ENCODE results near the gene CEP350. TPM values are rescaled to one million over a fixed set of nuclear protein-coding genes. Genes with fewer than 3 reads are reported as not detected.

Gene CEP350
- polyA plus RNA-seq, 1 experiment: 5.4 TPM

- no peak overlapping the region for H3K4me3 ChIP-seq (ENCODE audit: low read depth, low read length)
- DNase-seq (ENCODE audit: low read depth): no peak
- no peaks in the 10 kb centered on the region for H3K27me3 ChIP-seq (ENCODE audit: control insufficient read depth, insufficient read depth, low read length)
- TF ChIP-seq CTCF (IDR thresholded peaks at IDR 0.05; ENCODE audit: insufficient read depth, low read depth, low read length): no peak
- CTCF ChIA-PET: interaction anchor here (0.6 kb wide), 2 partner anchors 17 to 86 kb away, joined by 3 to 4 read pairs; no protein-coding TSS in a partner anchor
- H3K36me3 ChIP-seq (ENCODE audit: control insufficient read depth, insufficient read depth, low read length): peaks cover 3% of the 10 kb centered on the region; the same call in 1 of the 2 replicates
- POLR2A ChIA-PET: no interaction called here
These were observed 125.8 kb downstream of the CEP350 start for GRCh38 chr1:180080439-180080838.

- no peak for TF ChIP-seq CTCF (IDR thresholded peaks at IDR 0.05; ENCODE audit: insufficient read depth, low read depth, low read length)
- ChIA-PET POLR2A (no interaction called here), CTCF (no interaction called here)
- Histone ChIP-seq H3K36me3 (ENCODE audit: control insufficient read depth, insufficient read depth, low read length) (peaks cover 3% of the 10 kb centered on the region; the same call in 1 of the 2 replicates), H3K27me3 (ENCODE audit: control insufficient read depth, insufficient read depth, low read length) (no peaks in the 10 kb centered on the region), H3K4me3 (ENCODE audit: low read depth, low read length) (no peak overlapping the region)
- no peak for DNase-seq (ENCODE audit: low read depth)
These were observed 126.9 kb downstream of the CEP350 start for GRCh38 chr1:180081474-180081873.

GRCh38 chr1:180083164-180083563, 128.6 kb downstream of the CEP350 start:
- no peak for TF ChIP-seq CTCF (IDR thresholded peaks at IDR 0.05; ENCODE audit: insufficient read depth, low read depth, low read length)
- POLR2A ChIA-PET: no interaction called here
- H3K27me3 ChIP-seq (ENCODE audit: control insufficient read depth, insufficient read depth, low read length): no peaks in the 10 kb centered on the region
- H3K4me3 ChIP-seq (ENCODE audit: low read depth, low read length): no peak overlapping the region
- no peak for DNase-seq (ENCODE audit: low read depth)
- H3K36me3 ChIP-seq (ENCODE audit: control insufficient read depth, insufficient read depth, low read length): peaks cover 1% of the 10 kb centered on the region; the same call in 1 of the 2 replicates
- CTCF ChIA-PET: interaction anchor here (0.9 to 1.2 kb wide), 3 partner anchors 10 to 96 kb away, joined by 3 read pairs; no protein-coding TSS in a partner anchor

DNA sequence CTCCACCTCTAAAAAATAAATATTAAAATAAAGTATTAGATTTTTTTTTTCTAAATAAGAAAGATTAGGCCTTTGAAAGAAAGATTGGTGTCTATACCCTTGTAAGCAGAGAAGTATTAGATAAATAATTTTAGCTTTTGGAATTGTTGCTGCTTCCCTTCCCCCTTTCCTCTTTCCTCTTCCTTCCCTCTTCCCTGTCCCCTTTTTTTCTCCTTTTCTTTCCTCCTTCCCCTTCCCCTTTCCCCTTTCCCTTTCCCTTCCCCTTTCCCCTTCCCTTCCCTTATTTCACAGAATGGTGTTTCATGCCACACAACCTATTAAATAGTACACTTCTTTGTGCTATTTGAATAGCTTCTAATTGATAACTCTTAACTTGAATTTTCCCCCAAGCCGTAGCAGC, 130.3 kb downstream of the CEP350 start:
- no peak for DNase-seq (ENCODE audit: low read depth)
- Histone ChIP-seq H3K4me3 (ENCODE audit: low read depth, low read length) (no peak overlapping the region), H3K27me3 (ENCODE audit: control insufficient read depth, insufficient read depth, low read length) (no peaks in the 10 kb centered on the region), H3K36me3 (ENCODE audit: control insufficient read depth, insufficient read depth, low read length) (peaks cover 2% of the 10 kb centered on the region; the same call in 1 of the 2 replicates)
- CTCF ChIA-PET: interaction anchor here (1.3 to 1.5 kb wide), 3 partner anchors 23 to 103 kb away, joined by 3 to 4 read pairs (median 4); no protein-coding TSS in a partner anchor
- POLR2A ChIA-PET: no interaction called here
- TF ChIP-seq CTCF (IDR thresholded peaks at IDR 0.05; ENCODE audit: insufficient read depth, low read depth, low read length): no peak

DNA sequence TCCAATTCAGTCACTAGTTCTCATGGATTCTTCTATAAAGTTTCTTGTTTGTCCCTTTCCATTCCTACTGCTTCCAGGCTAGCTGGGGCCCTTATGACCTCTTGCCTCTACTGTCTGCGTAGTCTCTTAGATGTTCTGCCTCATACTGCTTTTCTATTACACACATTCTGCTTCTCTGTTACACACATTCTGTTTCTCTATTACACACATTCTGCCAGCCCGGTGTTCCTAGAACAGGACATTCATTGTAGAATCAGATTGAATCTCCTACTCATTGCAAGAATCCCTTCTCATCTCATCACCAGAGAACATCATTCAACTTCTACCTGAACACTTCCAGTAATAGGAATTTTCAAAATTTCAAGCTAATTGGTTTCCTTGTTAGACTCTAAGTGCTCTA, 130.7 kb downstream of the CEP350 start:
- no peak for DNase-seq (ENCODE audit: low read depth)
- TF ChIP-seq CTCF (IDR thresholded peaks at IDR 0.05; ENCODE audit: insufficient read depth, low read depth, low read length): no peak
- Histone ChIP-seq H3K4me3 (ENCODE audit: low read depth, low read length) (no peak overlapping the region), H3K27me3 (ENCODE audit: control insufficient read depth, insufficient read depth, low read length) (no peaks in the 10 kb centered on the region), H3K36me3 (ENCODE audit: control insufficient read depth, insufficient read depth, low read length) (0 out of 2 replicates have a peak, but pooled peaks cover 1% of the 10 kb centered on the region)
- ChIA-PET POLR2A (no interaction called here), CTCF (interaction anchor here (1.2 to 1.5 kb wide), 4 partner anchors 23 to 218 kb away, joined by 3 to 4 read pairs (median 4); no protein-coding TSS in a partner anchor)

Measured in BJ (cell line).